Lower lobe of right lung (tissue), 2 donors: ENCODE measurements around the gene OR2W1. TPM values are rescaled to one million over a fixed set of nuclear protein-coding genes. Genes with fewer than 3 reads are reported as not detected.
A peak's percentile ranks its signal among the peaks of the same experiment; 100 is the strongest.

Experiments
- ATAC-seq, 2 donors: fragments of 200-7000 bp; cut with Tn5 transposase; one replicate each; pipeline ENCODE4 v1.9.1; 2020 to 2022; ENCODE audit warnings: mild to moderate bottlenecking in 2 of 2, moderate library complexity in 2 of 2
- DNase-seq: peaks from one replicate; pipeline ENCODE4 v3.0.0-alpha.2; 2020
- H3K27ac ChIP-seq: fragments of 200-600 bp; one replicate; pipeline ENCODE4 v1.8.0; 2022
- H3K27me3 ChIP-seq: fragments of 200-600 bp; one replicate; pipeline ENCODE4 v1.8.0; 2022; ENCODE audit warnings: low read depth
- H3K36me3 ChIP-seq: fragments of 200-600 bp; one replicate; pipeline ENCODE4 v1.8.0; 2022; ENCODE audit warnings: mild to moderate bottlenecking
- H3K4me1 ChIP-seq: fragments of 200-600 bp; one replicate; pipeline ENCODE4 v1.8.0; 2022
- H3K4me3 ChIP-seq: fragments of 200-600 bp; one replicate; pipeline ENCODE4 v1.8.0; 2022; ENCODE audit warnings: mild to moderate bottlenecking
- H3K9me3 ChIP-seq: fragments of 200-600 bp; one replicate; pipeline ENCODE4 v1.8.0; 2022
- CTCF ChIP-seq: fragments of 200-600 bp; IDR thresholded peaks from one replicate; pipeline ENCODE4 v1.8.0; 2022; ENCODE audit warnings: antibody characterized with exemption, mild to moderate bottlenecking
- intact Hi-C: fragments of 100-400 bp; cut with DNase I; formaldehyde crosslinking; loops from one replicate; pipeline ENCODE4 v1.11.0; 2022
- total RNA-seq: library from RNA; stranded (reverse); fragmentation: NEBNext Ultra II Directional; extraction: Animal tissue kit (Norgen Biotek cat#: 25700); gene quantifications from one replicate; pipeline ENCODE4 v1.2.1, GENCODE V29; 2021
- donor health status: DM: no; HTN: yes; CAD: no; lungs with severe emphysema.

OR2W1 gene
- total RNA-seq, 1 donor from 2014 or later, result not detected

- Histone ChIP-seq H3K4me3 (no peak overlapping the region), H3K4me1 (peaks cover 20% of the 10 kb centered on the region), H3K27ac (no peak overlapping the region), H3K27me3 (peaks cover 38% of the 10 kb centered on the region), H3K9me3 (no peaks in the 10 kb centered on the region), H3K36me3 (no peaks in the 10 kb centered on the region)
- no peak for TF ChIP-seq CTCF
- no peak for ATAC-seq
- intact Hi-C loops, result loop anchor here (5.0 to 10.0 kb wide), 2 partner anchors 178 to 330 kb away; no protein-coding TSS in a partner anchor
- DNase-seq, result no peak
Measured at GRCh38 chr6:29014729-29015608, 30.0 kb downstream of the OR2W1 start.

GRCh38 chr6:29011276-29011734 lies 33.7 kb downstream of the OR2W1 start:
- no peak for TF ChIP-seq CTCF
- intact Hi-C loops, result loop anchor here (10.0 kb wide), 1 partner anchor 327 kb away; no protein-coding TSS in a partner anchor
- ATAC-seq, result peak; percentile 46 to 70
- H3K4me3 ChIP-seq, result peak overlapping the region; percentile 48
- peaks cover 38% of the 10 kb centered on the region for H3K27me3 ChIP-seq
- no peaks in the 10 kb centered on the region for H3K9me3 ChIP-seq
- no peak for DNase-seq
- no peaks in the 10 kb centered on the region for H3K36me3 ChIP-seq
- H3K27ac ChIP-seq, result no peak overlapping the region
- peaks cover 12% of the 10 kb centered on the region for H3K4me1 ChIP-seq

GRCh38 chr6:29009358-29009757 lies 35.6 kb downstream of the OR2W1 start:
- TF ChIP-seq CTCF, result no peak
- H3K9me3 ChIP-seq, result no peaks in the 10 kb centered on the region
- H3K27me3 ChIP-seq, result peaks cover 22% of the 10 kb centered on the region
- intact Hi-C loops, result no loop called here
- no peak overlapping the region for H3K4me3 ChIP-seq
- DNase-seq (no peak), ATAC-seq (no peak)
- H3K27ac ChIP-seq, result no peak overlapping the region
- peaks cover 9% of the 10 kb centered on the region for H3K4me1 ChIP-seq
- no peaks in the 10 kb centered on the region for H3K36me3 ChIP-seq

- no peak overlapping the region for H3K27ac ChIP-seq
- H3K27me3 ChIP-seq, result peaks cover 11% of the 10 kb centered on the region
- H3K9me3 ChIP-seq, result no peaks in the 10 kb centered on the region
- intact Hi-C loops, result no loop called here
- TF ChIP-seq CTCF, result no peak
- H3K4me3 ChIP-seq, result no peak overlapping the region
- DNase-seq, result no peak
- peaks cover 9% of the 10 kb centered on the region for H3K4me1 ChIP-seq
- no peak for ATAC-seq
- no peaks in the 10 kb centered on the region for H3K36me3 ChIP-seq
Measured at GRCh38 chr6:29008089-29008488, 36.9 kb downstream of the OR2W1 start.

- ATAC-seq, result peak; percentile 92 to 99
- peak; percentile 64 for DNase-seq
- peak within 1 kb of the TSS; percentile 48 for H3K27ac ChIP-seq
- no peaks in the 10 kb centered on the region for H3K9me3 ChIP-seq
- no peak for TF ChIP-seq CTCF
- no peaks in the 10 kb centered on the region for H3K36me3 ChIP-seq
- no peaks in the 10 kb centered on the region for H3K4me1 ChIP-seq
- no peaks in the 10 kb centered on the region for H3K27me3 ChIP-seq
- intact Hi-C loops, result no loop called here
- H3K4me3 ChIP-seq, result peak within 1 kb of the TSS; percentile 67
Measured at GRCh38 chr6:29005183-29005885, 39.6 kb downstream of the OR2W1 start, which contains the start of gene ZNF311. Gene ZNF311 (minus strand): TSS chr6:29005315. CDS start chr6:29003954, 1,361 bp downstream.
